ENCODE measurements around the gene TEX22.

The TEX22 gene

GRCh38 chr14:105426416-105427130 is 28.2 kb downstream of the TEX22 start:
- no peak for DNase-seq (ENCODE audit: extremely low read depth, low read depth)
- TF ChIP-seq, protein P1, sequence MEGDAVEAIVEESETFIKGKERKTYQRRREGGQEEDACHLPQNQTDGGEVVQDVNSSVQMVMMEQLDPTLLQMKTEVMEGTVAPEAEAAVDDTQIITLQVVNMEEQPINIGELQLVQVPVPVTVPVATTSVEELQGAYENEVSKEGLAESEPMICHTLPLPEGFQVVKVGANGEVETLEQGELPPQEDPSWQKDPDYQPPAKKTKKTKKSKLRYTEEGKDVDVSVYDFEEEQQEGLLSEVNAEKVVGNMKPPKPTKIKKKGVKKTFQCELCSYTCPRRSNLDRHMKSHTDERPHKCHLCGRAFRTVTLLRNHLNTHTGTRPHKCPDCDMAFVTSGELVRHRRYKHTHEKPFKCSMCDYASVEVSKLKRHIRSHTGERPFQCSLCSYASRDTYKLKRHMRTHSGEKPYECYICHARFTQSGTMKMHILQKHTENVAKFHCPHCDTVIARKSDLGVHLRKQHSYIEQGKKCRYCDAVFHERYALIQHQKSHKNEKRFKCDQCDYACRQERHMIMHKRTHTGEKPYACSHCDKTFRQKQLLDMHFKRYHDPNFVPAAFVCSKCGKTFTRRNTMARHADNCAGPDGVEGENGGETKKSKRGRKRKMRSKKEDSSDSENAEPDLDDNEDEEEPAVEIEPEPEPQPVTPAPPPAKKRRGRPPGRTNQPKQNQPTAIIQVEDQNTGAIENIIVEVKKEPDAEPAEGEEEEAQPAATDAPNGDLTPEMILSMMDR (IDR thresholded peaks at IDR 0.05; ENCODE audit: low read depth, low read length): no peak

GRCh38 chr14:105427412-105427811 is 29.1 kb downstream of the TEX22 start:
- DNase-seq (ENCODE audit: extremely low read depth, low read depth): no peak
- TF ChIP-seq, protein P1 (IDR thresholded peaks at IDR 0.05; ENCODE audit: low read depth, low read length): no peak

- no peak for DNase-seq (ENCODE audit: extremely low read depth, low read depth)
- TF ChIP-seq, protein P1 (IDR thresholded peaks at IDR 0.05; ENCODE audit: low read depth, low read length): no peak
Observed at GRCh38 chr14:105427936-105428485, 29.7 kb downstream of the TEX22 start.

- DNase-seq (ENCODE audit: extremely low read depth, low read depth): no peak
- TF ChIP-seq, protein P1 (IDR thresholded peaks at IDR 0.05; ENCODE audit: low read depth, low read length): no peak
Observed at GRCh38 chr14:105430042-105430441, 31.7 kb downstream of the TEX22 start.

DNA sequence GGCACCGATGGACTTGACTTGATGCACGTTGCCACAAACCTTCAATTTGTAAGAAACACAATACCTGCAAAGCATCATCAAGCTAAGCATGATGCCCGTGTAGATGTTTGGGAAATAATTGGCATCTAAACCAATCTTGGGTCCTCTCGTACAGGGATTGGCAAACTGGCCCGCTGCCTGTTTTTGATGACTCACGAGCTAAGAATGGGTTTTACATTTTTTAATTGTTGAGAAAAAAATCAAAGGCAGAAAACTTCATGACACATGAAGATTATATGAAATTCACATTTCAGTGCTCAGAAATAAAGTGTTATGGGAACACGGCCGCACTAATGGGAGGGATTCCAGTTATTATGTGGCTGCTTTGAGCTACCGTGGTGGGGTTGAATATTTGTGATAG is 32.2 kb downstream of the TEX22 start:
- TF ChIP-seq, protein P1 (IDR thresholded peaks at IDR 0.05; ENCODE audit: low read depth, low read length): no peak
- no peak for DNase-seq (ENCODE audit: extremely low read depth, low read depth)

GRCh38 chr14:105431256-105431655 is 32.9 kb downstream of the TEX22 start:
- TF ChIP-seq, protein P1 (IDR thresholded peaks at IDR 0.05; ENCODE audit: low read depth, low read length): no peak
- no peak for DNase-seq (ENCODE audit: extremely low read depth, low read depth)

GRCh38 chr14:105432657-105433056 is 34.3 kb downstream of the TEX22 start:
- TF ChIP-seq, protein P1 (IDR thresholded peaks at IDR 0.05; ENCODE audit: low read depth, low read length): no peak
- DNase-seq (ENCODE audit: extremely low read depth, low read depth): no peak
